ENCODE results near the gene SYCP1.
"Not testable (repeated sequence)": the region's sequence is repeated elsewhere in the genome, so short reads cannot be mapped to it uniquely, and the experiment has no call there.

Gene SYCP1

DNA sequence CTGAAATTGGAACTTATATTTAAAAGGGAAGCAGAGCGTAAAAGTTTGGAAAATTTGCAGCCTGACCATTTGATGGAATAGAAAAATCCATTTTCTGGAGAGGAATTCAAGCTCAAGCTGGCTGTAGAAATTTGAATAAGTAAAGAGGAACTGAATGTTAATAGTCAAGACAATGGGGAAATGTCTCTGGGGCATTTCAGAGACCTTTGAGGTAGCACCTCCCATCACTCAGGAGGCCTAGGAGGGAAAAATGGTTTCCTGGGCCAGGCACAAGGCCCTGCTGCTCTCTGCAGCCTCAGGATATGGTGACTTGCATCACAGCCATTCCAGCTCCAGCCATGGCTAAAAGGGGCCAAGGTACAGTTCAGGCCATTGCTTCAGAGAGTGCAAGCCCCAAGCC lies 157.3 kb downstream of the SYCP1 start:
- TF ChIP-seq, protein P1, sequence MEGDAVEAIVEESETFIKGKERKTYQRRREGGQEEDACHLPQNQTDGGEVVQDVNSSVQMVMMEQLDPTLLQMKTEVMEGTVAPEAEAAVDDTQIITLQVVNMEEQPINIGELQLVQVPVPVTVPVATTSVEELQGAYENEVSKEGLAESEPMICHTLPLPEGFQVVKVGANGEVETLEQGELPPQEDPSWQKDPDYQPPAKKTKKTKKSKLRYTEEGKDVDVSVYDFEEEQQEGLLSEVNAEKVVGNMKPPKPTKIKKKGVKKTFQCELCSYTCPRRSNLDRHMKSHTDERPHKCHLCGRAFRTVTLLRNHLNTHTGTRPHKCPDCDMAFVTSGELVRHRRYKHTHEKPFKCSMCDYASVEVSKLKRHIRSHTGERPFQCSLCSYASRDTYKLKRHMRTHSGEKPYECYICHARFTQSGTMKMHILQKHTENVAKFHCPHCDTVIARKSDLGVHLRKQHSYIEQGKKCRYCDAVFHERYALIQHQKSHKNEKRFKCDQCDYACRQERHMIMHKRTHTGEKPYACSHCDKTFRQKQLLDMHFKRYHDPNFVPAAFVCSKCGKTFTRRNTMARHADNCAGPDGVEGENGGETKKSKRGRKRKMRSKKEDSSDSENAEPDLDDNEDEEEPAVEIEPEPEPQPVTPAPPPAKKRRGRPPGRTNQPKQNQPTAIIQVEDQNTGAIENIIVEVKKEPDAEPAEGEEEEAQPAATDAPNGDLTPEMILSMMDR (IDR thresholded peaks at IDR 0.05; ENCODE audit: low read depth, low read length) = no peak
- no peak for DNase-seq (ENCODE audit: extremely low read depth, low read depth)

DNA sequence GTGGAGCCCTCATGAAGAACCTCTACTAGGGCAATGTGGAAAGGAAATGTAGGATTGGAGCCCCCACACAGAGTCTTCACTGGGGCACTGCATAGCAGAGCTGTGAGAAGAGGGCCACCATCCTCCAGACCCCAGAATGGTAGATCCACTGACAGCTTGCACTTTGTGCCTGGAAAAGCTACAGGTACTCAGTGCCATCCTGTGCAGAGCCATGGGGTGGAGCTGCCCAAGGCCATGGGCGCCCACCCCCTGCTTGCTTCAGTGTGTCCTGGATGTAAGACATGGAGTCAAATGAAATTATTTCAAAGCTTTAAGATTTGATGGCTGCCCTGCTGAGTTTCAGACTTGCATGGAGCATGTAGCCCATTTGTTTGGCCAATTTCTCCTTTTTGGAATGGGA lies 157.8 kb downstream of the SYCP1 start:
- TF ChIP-seq, protein P1 (IDR thresholded peaks at IDR 0.05; ENCODE audit: low read depth, low read length) = no peak
- no peak for DNase-seq (ENCODE audit: extremely low read depth, low read depth)

DNA sequence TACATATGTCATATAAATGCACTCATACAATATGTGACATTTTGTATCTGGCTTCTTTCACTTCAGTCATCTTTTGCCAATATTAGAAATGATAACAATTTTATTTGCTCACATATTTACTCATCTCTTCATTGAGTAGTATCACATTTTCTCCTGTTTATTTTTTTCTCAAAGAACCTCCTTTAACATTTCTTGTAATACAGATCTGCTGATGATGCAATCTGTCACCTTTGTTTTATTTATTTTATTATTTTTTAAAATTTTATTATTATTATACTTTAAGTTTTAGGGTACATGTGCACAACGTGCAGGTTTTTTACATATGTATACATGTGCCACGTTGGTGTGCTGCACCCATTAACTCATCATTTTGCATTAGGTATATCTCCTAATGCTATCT lies 159.1 kb downstream of the SYCP1 start:
- DNase-seq (ENCODE audit: extremely low read depth, low read depth) = no peak
- TF ChIP-seq, protein P1 (IDR thresholded peaks at IDR 0.05; ENCODE audit: low read depth, low read length) = no peak

DNA sequence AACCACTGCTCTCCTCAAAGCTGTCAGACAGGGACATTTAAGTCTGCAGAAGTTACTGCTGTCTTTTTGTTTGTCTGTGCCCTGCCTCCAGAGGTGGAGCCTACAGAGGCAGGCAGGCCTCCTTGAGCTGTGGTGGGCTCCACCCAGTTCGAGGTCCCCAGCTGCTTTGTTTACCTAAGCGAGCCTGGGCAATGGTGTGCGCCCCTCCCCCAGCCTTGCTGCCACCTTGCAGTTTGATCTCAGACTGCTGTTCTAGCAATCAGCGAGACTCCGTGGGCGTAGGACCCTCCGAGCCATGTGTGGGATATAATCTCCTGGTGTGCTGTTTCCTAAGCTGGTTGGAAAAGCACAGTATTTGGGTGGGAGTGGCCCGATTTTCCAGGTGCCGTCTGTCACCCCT lies 164.9 kb downstream of the SYCP1 start:
- DNase-seq (ENCODE audit: extremely low read depth, low read depth) = not testable (repeated sequence)

DNA sequence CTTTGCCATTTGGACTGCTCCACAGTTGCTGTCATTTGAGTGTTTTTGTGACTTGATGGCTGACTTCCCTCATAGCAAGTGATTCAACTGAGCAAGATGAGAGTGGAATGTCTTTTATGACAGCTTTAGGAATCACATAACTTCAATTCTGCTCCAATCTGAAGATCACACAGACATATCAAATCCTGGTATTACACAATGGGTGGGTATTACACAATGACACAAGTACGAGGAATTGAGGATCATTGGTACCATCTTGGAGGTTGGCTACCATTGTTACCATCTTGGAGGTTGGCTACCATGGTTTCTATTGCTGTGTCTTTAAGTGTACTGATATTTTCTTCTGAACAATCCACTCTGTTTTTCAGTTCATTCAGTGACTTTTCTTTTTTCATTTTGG lies 166.5 kb downstream of the SYCP1 start:
- no peak for DNase-seq (ENCODE audit: extremely low read depth, low read depth)
- TF ChIP-seq, protein P1 (IDR thresholded peaks at IDR 0.05; ENCODE audit: low read depth, low read length) = no peak

DNA sequence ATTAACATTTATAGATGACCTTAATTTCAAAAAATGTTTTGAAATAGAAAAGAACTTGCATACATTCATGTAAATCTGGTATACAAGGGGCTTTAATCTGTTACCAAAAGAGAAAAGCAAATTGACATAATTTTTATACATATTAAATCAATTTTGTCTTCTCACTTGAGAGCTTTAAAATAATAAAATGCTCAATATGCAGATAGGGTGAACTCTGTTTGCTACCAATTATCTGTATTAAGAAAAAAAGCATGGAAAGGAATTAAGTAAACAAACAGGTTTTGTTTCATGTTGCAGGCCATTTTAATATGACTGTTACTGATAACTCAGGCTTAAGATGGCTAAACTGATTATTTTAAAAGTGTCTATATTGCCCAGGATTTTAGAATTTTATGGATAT lies 168.9 kb downstream of the SYCP1 start:
- no peak for DNase-seq (ENCODE audit: extremely low read depth, low read depth)
- TF ChIP-seq, protein P1 (IDR thresholded peaks at IDR 0.05; ENCODE audit: low read depth, low read length) = no peak

DNA sequence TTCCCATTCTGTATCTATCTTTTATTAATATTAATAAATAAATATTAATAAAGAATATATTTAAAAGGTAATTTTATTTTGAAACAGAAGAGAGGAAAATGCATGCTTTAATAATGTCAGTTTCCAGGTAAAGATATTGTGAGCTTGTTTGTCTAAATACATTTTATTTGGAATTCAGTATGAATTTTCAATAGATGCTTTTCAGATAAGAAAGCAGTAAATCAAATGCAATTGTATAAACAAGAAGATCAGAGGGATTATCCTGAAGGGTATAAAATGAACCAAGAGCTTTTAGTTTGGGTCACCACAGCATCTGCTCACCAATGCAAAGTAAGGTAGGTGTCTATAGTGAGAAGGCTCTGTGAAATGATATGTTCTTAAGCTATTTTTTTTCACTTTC lies 174.9 kb downstream of the SYCP1 start, which contains the start of gene TSHB:
TSHB (plus strand) TSS at position 301 of the 400 bp plus-strand sequence. CDS start 3,537 bp downstream, outside the sequence.
- TF ChIP-seq, protein P1 (IDR thresholded peaks at IDR 0.05; ENCODE audit: low read depth, low read length) = no peak
- no peak for DNase-seq (ENCODE audit: extremely low read depth, low read depth)

DNA sequence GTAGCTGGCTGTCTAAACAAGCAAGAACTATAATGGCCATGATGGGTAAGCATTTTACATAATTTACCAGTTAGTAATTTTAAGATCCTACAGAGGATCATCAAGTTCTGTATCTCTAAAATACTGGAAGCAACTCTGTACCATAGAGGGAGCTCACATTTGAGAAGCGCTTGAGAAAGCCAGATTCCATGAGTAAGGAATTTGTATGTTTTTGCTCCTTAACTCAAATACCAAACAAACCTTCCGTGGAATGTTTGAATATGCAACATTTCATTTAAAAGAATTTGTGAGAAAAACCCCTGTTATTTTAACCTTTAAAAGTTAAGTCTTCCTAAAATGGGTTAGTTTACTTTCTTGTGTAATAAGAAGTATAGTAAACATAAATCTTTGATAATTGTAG lies 176.9 kb downstream of the SYCP1 start:
- no peak for DNase-seq (ENCODE audit: extremely low read depth, low read depth)
- TF ChIP-seq, protein P1 (IDR thresholded peaks at IDR 0.05; ENCODE audit: low read depth, low read length) = no peak
